ENCODE data around the gene SNX10.

SNX10 gene

DNA sequence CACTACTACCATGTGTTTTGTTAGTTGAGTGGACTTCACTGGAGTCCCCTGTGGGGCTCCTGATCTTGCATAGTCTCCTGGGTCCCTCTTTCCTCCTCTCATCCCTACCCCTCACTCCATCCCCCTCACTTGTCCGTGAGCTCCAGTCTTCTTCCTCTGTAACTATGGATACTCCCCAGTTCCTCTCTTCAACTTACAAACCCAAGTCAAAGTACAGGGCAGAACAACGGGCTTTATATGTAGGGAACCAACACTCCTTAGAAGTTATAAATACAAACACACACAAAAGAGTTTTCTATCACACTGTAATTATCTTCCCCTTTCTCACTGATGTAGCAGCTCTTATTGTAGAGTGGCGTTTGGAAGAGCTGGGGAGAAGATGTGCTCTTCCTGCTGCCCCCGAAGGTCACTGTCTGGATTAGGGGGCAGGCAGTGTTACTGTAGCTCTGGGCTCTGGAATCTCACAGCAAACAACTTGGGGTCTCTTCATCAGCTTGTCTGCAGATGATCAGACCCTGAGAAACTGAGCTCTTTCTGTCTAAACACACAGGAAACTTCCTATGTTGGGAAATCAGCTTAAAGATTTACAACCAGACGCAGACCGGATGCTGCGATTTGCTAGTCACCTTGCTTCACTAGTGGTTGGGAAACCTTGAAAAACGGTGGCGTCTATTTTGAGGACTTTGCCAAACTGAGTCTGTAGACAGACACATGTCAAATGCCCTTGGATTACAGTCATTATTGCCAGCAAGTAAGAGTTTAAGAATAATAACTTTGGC lies 13.6 kb downstream of the SNX10 start:
- peak; percentile 93 to 95 for DNase-seq

DNA sequence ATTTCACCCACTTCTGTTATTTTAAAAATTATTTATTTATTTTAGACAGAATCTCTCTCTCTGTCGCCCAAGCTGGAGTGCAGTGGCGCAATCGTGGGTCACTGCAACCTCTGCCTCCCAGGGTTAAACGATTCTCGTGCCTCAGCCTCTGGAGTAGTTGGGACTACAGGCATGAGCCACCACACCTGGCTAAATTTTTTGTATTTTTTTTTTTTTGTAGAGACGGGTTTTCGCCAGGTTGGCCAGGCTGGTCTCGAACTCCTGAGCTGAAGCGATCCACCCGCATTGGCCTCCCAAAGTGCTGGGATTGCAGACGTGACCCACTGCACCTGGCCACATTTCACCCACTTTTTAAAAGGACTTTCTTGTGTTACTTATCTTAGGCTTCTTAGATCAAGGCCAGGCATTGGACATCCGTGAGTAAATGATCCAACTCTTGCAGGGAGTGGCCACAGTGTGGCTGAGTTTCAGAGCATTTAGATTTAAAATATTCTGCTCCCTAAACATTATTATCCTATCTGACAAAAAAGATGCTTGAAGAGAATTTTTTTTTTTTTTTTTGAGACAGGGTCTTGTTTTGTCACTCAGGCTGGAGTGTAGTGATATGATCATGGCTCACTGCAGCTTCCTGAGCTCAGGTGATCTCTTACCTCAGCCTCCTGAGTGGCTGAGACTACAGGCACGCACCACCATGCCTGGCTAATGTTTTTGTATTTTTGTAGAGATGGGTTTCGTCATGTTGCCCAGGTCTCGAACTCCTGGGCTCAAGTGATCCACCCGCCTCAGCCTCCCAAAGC lies 14.4 kb downstream of the SNX10 start:
- no peak for DNase-seq

DNA sequence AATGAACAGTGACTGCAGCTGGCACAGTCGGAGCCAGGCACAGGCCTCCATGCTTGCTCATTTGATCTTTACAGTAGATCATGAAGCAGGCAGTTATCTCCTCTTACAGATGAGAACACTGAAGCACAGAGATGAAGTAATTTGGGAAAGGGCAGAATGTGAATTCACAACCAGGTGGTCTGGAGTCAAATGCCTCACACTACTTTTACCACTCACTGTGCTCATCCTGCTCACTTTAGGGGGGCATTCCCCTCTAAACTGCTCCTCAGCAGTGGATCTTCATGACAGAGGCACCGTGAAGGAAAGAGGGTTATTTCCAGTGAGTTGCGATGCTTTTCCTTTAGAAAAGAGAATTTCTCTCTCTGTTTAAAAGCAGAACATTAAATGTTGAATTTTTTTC lies 15.1 kb downstream of the SNX10 start:
- no peak for DNase-seq

DNA sequence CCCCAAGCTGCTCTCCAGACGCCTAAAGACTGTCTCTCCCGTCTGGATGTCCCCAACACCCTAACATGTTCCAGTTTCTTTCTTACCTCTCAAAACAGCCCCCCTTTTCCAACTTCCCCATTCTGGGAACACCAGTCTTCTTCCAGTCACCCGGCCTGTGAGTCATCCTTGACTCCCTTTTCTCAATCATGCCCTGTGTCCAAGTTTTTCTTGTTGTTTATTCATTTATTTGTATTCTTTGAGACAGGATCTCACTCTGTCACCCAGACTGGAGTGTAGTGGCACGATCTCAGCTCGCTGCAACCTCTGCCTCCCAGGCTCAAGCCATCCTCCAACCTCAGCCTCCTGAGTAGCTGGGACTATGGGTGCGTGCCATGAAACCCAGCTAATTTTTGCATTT lies 15.6 kb downstream of the SNX10 start:
- DNase-seq = peak in 1 of 2 experiments; percentile 8

DNA sequence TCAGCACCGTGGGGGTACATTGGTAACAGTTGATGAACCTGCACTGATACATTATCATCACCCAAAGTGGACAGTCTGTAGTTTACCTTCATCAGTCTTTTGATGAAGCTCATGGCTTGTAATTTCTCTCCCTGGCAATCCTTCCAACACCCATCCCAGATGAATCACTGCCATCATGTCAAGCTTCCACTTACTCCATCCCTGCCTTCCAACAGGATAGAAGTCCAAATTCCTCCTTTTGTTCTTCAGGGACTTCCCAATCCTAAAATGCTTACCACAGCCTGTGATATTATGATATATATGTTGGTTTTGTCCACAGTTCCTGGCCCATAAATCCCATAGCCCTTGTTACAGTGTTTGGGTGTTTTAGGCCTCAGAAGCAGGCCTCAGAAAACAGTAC lies 16.1 kb downstream of the SNX10 start:
- DNase-seq = no peak

DNA sequence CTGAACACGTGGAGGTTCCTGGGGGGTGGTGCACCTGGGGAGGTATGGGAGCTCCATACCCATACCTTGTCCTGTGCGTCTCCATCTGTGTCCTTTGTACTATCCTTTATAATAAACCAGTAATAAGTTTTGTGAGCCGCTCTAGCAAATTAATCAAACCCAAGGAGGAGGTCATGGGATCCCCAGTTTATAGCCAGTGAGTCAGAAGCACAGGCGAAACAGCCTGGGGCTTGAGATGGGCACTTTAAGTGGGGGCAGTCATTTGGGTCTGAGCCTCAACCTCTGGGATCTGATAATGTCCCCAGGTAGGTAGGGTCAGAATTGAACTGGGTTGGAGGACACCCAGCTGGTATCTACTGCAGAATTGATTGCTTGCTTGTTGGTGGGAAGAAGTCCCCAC lies 16.9 kb downstream of the SNX10 start:
- DNase-seq = no peak

DNA sequence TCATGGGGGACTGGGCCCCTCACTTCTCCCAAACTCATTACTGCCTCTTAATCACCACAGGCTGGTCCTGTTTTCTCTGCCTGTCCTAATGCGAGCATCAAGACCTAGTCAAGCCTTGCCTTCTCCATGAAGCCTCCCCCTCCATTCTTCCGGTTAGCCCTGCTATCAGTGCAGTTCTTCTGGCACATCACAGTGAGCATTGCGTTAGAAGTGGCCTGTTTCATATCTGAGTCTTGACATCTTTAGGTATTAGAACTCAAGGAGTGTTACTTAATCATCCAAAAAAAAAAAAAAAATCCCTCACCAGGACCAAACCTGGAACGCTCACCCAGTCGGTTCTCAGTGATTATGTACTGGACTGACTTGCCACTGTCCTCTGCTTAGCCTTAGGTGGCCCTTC lies 17.4 kb downstream of the SNX10 start:
- no peak for DNase-seq

DNA sequence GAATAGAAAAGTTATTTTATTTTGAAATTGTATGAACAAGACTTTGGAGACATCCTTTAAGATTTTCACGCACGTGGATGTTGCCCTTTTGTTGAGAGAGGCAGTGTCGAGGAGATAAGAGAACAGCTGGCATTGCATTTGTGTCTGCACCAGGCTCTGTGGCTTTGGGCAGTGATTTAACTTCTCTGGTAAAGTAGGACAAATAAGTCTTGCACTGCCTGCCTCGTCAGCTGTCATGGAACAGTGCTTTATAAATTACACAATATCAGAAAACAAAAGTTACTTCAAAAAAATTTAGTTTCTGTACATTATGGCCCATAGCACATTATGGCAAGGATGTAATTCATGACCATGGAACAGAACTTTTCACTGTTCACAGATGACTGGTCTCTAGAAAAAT lies 20.1 kb downstream of the SNX10 start:
- no peak for DNase-seq

DNA sequence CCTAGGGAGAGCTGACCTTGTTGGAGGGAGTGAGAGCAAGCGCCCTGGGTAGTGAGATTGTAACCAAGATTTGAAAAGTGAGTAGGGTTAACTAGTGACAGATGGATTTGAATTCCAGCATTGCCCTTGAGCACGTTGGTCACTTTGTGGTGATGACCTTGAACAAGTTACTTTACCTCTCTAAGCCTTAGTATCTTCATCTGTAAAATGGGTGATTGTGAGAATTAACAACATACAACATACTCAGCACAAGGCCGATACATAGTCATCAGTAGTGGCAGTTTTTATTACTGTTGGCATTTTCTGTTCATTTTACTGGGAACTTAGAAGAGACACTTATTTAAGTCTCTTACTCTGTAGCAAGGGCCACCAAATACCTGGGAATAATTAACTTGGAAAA lies 25.5 kb downstream of the SNX10 start:
- DNase-seq = no peak

DNA sequence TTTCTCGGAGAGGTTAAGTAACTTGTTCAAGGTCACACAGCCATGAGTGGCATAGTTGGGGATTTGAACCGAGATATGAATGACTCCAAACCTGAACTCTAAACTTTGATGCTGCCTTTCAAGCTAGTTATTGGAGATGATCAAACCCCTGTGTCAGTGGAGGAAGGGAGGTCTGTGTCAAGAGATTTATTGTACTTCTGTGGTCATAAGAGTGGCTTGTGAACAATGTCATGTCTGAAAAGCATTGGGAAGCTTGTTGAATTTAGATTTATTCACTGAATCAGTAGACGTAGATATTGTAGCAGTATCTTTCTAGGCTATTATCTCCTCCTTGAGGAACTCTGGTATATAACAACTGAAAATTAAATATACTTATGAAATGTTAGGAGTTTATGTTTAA lies 27.3 kb downstream of the SNX10 start:
- no peak for DNase-seq

DNA sequence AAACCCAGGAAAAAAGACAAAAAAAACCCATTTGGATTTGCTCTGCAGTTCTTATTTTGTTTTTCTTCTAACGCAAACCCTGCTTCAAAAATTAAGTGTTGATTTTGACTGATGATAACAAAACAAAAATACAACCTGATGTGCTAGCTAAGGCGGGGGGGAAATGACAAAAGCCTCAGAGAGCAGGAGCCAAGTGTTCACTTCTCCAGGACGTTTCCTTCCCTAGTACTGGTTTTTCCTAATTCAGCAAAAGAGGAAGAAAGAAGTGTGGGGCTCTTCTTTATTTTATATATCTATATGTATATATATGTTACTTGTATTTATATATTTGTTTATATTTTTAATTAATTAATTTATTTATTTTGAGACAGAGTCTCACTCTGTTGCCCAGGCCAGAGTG lies 28.0 kb downstream of the SNX10 start:
- peak in 1 of 2 experiments; percentile 18 for DNase-seq

DNA sequence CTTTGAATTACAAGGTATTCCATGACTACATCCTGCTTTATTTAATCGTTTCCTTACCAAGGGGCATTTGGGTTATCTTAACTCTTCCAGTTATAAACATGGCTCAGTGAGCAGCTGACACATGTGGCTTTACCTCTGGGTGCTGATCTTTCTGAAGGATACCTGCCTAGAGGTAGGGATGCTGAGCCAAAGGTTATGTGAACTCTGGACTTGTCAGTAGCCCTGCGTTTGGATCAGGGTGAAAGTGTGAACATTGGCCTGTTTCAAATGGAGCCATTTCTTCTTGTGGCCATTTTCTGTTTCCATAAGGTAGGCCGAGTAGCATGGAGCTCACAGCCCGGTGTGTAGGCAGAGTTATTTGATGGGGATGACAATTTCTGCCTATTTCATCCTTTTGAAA lies 29.2 kb downstream of the SNX10 start:
- DNase-seq = no peak

DNA sequence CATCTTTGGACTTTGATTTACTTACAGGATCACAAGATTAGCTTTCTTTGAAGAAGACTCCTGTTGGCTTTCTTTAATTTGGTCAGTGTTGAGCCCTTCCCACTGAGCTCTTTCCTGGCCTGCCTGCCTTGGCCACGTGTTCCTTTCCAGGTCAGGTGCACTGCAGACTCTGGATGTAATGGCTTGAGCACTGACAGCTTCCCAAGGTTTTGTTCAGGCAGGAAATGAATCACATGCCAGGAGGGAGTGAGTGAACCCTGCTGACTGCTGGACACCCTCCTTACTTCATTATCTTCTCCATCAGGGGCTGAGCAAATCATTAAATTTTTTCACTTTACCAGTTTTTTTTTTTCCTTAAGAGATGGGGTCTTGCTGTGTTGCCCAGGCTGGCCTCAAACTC lies 29.8 kb downstream of the SNX10 start:
- DNase-seq = no peak

DNA sequence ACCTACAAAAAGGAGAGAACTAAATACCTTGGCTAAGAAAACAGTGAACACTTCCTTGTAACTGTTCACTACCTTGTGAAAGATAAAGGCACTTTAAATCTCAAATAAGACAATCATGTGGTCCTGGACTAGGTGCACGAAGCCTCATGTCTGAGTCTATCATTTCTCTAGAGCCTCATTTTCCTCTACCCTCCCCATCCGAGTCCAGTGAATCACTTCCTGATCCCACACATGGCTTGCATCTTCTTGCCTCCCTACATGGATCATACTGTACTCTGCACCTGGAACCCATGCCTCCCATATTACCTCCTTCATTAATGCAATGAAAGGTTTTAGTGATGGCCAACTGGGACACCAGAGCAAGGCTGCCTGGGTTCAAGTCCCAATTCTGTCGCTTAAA lies 34.5 kb downstream of the SNX10 start:
- DNase-seq = no peak

DNA sequence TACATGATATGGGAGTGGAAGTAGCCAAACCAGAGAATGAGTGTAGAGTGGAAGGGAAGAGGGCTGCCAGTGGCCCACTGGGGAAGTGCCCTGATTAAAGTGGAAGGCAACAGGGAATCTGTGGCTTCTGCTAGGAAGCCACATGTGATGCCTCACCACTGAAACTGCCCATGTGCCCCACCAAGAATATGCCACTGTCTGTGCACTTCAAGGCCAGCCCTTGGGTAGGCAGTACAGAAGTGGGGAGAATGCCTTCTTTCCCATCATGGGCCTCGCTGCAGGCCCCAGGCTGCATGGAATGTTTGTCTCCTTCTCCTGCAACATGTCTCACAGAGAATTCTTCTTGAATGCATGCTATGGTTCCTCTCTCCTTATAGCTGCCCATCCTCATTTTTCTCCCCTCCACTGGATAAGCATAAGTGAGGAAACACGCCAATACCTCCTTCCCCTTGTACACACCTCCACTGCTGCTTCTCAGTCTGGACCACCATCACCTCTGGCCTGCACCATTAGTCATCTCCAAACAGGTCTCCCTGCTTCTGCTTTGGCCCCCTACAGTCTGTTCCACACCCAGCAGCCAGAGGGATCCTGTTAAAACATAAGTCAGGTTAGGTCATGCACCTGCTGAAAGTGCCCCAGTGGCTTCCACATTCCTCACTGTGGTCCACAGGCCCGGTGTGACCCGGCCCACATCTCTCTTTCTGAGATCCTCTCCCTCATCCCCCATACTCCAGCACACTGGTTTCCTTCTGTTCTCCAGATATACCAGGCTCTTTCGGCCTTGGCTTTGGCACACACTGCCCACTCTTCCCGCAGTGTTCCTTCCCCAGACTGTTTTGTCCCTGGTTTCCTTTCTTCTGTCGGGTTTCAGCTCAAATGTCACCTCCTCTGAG lies 37.1 kb downstream of the SNX10 start:
- DNase-seq = no peak

DNA sequence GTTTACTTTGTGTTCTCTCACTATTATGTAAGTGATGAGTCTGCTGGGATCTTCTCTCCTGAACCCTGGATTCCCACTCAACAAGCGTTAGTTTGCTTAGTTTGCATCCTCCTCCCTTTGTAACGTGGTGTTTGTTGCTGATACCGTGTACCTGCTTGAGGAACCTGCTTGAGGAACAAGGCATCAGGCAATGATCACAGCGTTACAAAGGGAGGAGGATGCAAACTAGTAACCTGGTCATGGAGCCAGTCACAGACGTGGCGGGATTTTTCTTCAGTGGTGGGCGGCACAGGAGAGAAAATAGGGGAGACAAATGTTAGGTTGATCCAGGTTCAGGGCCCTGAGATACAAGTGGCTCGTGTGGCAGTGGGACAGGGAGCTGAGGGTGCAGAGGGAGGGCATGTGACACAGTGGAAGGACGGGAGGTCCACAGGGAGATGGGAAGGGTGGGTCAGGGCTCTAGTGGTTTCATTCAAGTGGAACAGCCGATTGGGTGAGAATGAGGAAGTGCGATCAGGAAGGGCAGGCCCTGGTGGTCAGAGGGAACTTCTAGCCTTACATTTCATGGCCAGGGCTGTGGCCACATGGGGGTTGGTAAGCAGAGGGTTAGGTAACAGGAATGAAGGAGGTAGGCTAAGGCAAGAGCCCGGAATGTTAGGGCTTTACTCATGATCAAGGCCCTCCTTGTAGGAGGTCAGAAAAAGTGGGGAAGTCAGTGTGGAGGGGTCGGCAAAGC lies 38.0 kb downstream of the SNX10 start:
- DNase-seq = peak; percentile 61 to 73

DNA sequence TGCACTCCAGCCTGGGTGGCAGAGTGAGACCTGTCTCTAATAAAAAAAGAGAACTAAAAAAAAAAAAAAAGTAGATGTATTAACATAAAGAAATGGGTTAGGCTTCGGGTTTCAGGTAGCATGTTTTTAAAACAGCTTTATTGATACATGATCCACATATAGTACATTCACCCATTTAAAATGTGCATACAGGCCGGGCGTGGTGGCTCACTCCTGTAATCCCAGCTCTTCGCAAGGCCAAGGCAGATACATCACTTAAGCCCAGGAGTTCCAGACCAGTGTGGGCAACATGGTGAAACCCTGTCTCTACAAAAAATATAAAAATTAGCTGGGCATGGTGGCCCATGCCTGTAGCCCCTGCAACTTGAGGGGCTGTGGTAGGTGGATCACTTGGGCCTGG lies 39.5 kb downstream of the SNX10 start:
- DNase-seq = no peak

DNA sequence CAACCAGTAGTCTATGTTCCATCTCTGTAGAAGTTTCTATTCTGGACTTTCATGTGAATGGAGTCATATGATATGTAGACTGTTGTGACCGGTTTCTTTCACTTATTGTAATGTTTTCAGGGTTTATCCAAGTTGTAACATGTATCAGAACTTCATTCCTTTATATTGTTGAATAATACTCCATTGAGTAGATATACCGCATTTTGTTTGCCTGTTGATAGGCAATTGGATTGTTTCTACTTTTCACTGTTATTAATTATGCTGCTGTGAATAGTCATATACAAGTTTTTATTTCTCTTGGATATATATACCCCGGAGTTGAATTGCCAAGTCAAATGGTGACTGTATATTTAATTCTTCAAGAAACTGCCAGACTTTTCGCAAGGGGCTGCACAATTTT lies 40.1 kb downstream of the SNX10 start:
- DNase-seq = no peak

DNA sequence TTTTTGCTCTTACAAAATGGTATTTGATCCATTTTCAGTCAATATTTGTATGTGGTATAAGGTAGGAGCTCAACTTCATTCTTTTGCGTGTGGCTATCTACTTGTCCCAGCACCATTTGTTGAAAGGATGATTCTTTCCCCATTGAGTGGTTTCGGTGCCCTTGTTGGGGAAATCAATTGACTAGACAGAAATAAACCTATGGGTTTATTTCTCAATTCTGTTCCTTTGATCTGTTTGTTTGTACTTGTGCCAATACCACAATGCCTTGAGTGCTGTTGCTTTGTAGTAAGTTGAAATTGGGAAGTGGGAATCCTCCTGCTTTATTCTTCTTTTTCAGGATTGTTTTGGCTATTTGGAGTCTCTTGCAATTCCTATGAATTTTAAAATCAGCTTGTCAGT lies 41.0 kb downstream of the SNX10 start:
- no peak for DNase-seq

DNA sequence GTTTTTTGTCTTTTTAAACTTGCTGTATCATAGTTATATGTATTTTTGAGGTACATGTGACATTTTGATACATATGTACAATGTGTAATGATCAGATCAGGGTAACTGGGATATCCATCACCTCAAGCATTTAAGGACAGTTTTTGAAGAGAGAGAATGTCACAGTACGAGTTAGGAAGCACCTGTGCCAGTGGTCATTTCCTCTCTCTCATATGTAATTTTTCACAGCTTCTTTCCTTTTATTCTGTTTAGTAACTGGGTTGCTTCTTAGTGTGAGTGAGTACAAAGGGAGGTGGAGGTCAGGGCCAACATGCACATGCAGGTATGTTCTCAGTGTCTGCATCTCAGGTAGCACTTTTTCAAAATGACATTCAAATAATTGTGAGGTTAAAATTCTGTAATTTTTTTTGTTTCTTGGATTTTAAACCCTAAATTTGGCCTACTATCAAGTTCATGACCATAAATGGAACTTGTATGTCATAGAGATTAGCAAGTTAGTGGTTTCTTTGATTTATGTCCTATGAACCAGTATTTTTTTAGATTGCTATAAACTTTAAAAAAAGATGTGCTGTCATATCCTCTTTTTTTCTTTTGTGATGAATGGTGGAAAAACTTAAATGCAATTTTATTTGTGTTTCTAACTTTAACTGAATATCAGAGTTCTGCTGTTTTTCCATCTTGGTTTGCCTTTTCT lies 42.7 kb downstream of the SNX10 start:
- no peak for DNase-seq

DNA sequence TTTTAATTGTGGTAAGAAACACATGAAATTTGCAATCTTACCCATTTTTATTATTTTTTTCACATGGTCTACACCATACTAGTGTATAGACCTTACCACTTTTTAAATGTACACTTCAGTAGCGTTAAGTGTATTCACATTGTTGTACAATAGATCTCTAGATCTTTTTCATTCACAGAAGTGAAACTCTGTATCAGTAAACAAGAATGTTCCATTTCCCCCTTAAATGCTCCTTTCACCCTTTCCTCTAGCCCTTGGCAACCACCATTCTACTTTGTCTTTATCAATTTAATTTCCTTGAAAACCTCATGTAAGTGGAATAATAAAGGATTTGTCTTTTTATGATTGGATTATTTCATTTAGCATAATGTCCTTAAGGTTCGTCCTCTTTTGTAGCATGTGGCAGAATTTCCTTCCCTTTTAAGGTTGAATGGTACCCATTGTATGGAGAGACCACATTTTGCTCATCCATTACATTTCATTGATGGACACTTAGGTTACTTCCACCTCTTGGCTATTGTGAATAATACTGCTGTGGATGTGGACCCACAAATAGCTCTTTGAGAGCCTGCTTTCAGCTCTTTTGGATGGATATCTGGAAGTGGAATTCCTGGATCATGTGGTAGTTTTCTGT lies 45.7 kb downstream of the SNX10 start:
- no peak for DNase-seq
